Astrocyte (in vitro differentiated cells and primary cell): ENCODE measurements around the gene SEC24D.

Experiments used
- CTCF ChIP-seq: IDR thresholded peaks from 2 replicates; pipeline ENCODE4 v1.5.1; 2011; ENCODE audit warnings: low read depth, mild to moderate bottlenecking, inconsistent platforms, low read length, moderate library complexity; ENCODE audit not compliant: insufficient read depth
- EZH2 ChIP-seq: IDR thresholded peaks from 2 replicates; pipeline ENCODE4 v1.6.1; 2012; ENCODE audit warnings: mild to moderate bottlenecking, low read length, inconsistent platforms; ENCODE audit not compliant: insufficient read depth

GRCh38 chr4:118879409-118879808, 43.5 kb upstream of the SEC24D start:
- TF ChIP-seq CTCF: no peak
- no peak for TF ChIP-seq EZH2
